Activated CD8-positive, alpha-beta T cell treated with anti-CD3 and anti-CD28 coated beads for 36 hours (primary cell): ENCODE measurements around the gene SLC25A18. TPM values are rescaled to one million over a fixed set of nuclear protein-coding genes. Genes with fewer than 3 reads are reported as not detected.

Experiments used
- ATAC-seq: fragments of 200-7000 bp; cut with Tn5 transposase; one replicate; pipeline ENCODE4 v1.10.0; 2021; ENCODE audit warnings: mild to moderate bottlenecking, moderate library complexity
- CTCF ChIA-PET: fragments of 350-600 bp; sonication (Branson Sonifier 250); formaldehyde crosslinking; loops from one replicate; lab custom pipeline; 2021; ENCODE audit warnings: antibody characterized with exemption; lab: Charles Lee
- POLR2A ChIA-PET: fragments of 350-600 bp; sonication (Branson Sonifier 250); formaldehyde crosslinking; loops from one replicate; lab custom pipeline; 2021; ENCODE audit warnings: antibody characterized with exemption; lab: Charles Lee
- DNase-seq: peaks from one replicate; pipeline ENCODE4 v3.0.0-alpha.2; 2020
- H3K27ac Mint-ChIP-seq: one replicate; pipeline ENCODE4 v1.8.0; 2021; ENCODE audit warnings: mild to moderate bottlenecking, mixed read lengths
- H3K27me3 Mint-ChIP-seq: one replicate; pipeline ENCODE4 v1.8.0; 2021; ENCODE audit warnings: mixed read lengths
- H3K36me3 Mint-ChIP-seq: one replicate; pipeline ENCODE4 v1.8.0; 2021; ENCODE audit warnings: low read depth, mixed read lengths
- H3K4me1 Mint-ChIP-seq: one replicate; pipeline ENCODE4 v1.8.0; 2021; ENCODE audit warnings: low read depth, mixed read lengths
- H3K4me3 Mint-ChIP-seq: one replicate; pipeline ENCODE4 v1.8.0; 2021; ENCODE audit warnings: mild to moderate bottlenecking, moderate library complexity, mixed read lengths
- H3K9me3 Mint-ChIP-seq: one replicate; pipeline ENCODE4 v1.8.0; 2021; ENCODE audit warnings: mixed read lengths
- intact Hi-C: fragments of 100-400 bp; cut with micrococcal nuclease; formaldehyde crosslinking; loops from one replicate; pipeline ENCODE4 v1.10.0; 2022
- total RNA-seq, 2 experiments: library from RNA; stranded (reverse); gene quantifications; one replicate each; pipeline ENCODE4 v1.2.3, GENCODE V29; 2021
- TF ChIP-seq, protein P1 (sequence below): fragments of 200-600 bp; IDR thresholded peaks from one replicate; pipeline ENCODE4 v1.8.0; 2022; ENCODE audit warnings: antibody characterized with exemption, mild to moderate bottlenecking

SLC25A18 gene
- total RNA-seq, 2 experiments from 2014 or later: not detected

DNA sequence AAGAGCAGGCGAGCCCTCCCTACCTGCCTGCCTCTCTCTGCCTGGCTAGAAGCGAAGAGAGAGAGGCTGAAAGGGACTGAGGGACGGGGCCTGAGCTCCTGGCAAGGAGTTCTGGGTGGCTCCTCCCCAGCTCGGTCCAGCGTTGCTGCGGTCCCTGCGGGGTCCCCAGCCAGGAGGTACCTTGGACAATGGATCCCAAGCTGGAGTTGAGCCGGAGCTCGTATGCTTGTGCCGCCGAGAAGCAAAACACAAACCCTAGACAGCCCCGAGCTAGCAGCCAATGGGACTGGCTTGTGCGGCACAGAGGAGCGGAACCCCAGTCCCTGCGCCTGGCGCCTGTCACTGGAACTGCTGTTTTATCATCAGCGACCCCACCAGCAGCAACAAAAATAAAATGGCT lies 18.3 kb downstream of the SLC25A18 start:
- intact Hi-C loops: no loop called here
- ChIA-PET POLR2A (interaction anchor here (0.7 kb wide), 1 partner anchor 175 kb away, joined by 6 read pairs; no protein-coding TSS in a partner anchor), CTCF (no interaction called here)

DNA sequence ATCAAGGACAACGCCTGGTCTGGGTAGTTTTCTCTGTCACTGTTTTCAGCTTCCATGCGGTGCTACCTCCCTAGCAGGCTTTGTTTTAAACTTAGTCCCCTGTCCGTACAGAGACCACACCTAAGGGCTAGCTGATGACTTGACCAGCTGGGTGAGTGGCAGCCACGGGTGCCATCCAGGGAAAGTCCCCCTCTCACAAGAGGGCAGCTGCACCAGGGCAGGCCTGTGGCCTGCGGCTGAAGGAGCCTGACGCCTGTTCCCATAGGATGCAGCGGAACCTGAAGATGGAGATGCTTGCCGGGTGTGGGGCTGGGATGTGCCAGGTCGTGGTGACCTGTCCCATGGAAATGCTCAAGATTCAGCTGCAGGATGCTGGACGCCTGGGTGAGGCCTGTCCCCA lies 19.9 kb downstream of the SLC25A18 start:
- no peaks in the 10 kb centered on the region for H3K9me3 Mint-ChIP-seq
- H3K4me1 Mint-ChIP-seq: no peaks in the 10 kb centered on the region
- H3K27ac Mint-ChIP-seq: no peak overlapping the region
- POLR2A ChIA-PET: no interaction called here
- CTCF ChIA-PET: interaction anchor here (1.2 kb wide), 1 partner anchor 25 kb away, joined by 3 read pairs; no protein-coding TSS in a partner anchor
- intact Hi-C loops: no loop called here
- H3K36me3 Mint-ChIP-seq: no peaks in the 10 kb centered on the region
- no peaks in the 10 kb centered on the region for H3K27me3 Mint-ChIP-seq
- TF ChIP-seq, protein P1, sequence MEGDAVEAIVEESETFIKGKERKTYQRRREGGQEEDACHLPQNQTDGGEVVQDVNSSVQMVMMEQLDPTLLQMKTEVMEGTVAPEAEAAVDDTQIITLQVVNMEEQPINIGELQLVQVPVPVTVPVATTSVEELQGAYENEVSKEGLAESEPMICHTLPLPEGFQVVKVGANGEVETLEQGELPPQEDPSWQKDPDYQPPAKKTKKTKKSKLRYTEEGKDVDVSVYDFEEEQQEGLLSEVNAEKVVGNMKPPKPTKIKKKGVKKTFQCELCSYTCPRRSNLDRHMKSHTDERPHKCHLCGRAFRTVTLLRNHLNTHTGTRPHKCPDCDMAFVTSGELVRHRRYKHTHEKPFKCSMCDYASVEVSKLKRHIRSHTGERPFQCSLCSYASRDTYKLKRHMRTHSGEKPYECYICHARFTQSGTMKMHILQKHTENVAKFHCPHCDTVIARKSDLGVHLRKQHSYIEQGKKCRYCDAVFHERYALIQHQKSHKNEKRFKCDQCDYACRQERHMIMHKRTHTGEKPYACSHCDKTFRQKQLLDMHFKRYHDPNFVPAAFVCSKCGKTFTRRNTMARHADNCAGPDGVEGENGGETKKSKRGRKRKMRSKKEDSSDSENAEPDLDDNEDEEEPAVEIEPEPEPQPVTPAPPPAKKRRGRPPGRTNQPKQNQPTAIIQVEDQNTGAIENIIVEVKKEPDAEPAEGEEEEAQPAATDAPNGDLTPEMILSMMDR: no peak
- no peak overlapping the region for H3K4me3 Mint-ChIP-seq
- DNase-seq: no peak
- no peak for ATAC-seq

More for the DNA sequence above, 18.3 kb downstream of the SLC25A18 start:
- no peaks in the 10 kb centered on the region for H3K27me3 Mint-ChIP-seq
- ATAC-seq (no peak), DNase-seq (no peak)
- no peak overlapping the region for H3K27ac Mint-ChIP-seq
- H3K9me3 Mint-ChIP-seq: no peaks in the 10 kb centered on the region
- H3K4me1 Mint-ChIP-seq: no peaks in the 10 kb centered on the region
- no peak overlapping the region for H3K4me3 Mint-ChIP-seq
- TF ChIP-seq, protein P1: no peak
- no peaks in the 10 kb centered on the region for H3K36me3 Mint-ChIP-seq

- Mint-ChIP-seq H3K36me3 (peaks cover 3% of the 10 kb centered on the region), H3K9me3 (no peaks in the 10 kb centered on the region), H3K4me1 (no peaks in the 10 kb centered on the region), H3K27ac (no peak overlapping the region), H3K4me3 (no peak overlapping the region), H3K27me3 (no peaks in the 10 kb centered on the region)
- ATAC-seq (no peak), DNase-seq (no peak)
- TF ChIP-seq, protein P1: no peak
- ChIA-PET CTCF (no interaction called here), POLR2A (no interaction called here)
- intact Hi-C loops: no loop called here
Measured at GRCh38 chr22:17586831-17587440, 23.6 kb downstream of the SLC25A18 start.

DNA sequence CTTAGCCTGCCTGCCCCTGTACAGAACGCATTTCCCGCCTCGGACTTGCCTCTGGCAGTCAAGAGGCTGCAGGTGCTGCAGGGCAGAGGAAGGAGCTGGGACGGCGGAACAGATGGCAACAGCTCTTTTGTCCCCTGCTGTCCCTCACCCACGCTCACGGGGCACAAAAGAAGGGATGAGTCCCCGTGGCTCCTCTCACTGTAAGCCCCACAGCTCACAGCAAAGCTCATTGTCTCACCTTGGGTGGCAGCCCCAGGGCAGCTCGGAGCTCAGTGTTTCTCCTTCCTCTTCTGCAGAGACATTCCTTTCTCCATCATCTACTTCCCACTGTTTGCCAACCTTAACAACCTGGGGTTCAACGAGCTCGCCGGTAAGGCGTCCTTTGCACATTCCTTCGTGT lies 24.3 kb downstream of the SLC25A18 start:
- H3K27me3 Mint-ChIP-seq: no peaks in the 10 kb centered on the region
- ATAC-seq (no peak), DNase-seq (no peak)
- H3K36me3 Mint-ChIP-seq: peaks cover 10% of the 10 kb centered on the region
- H3K4me1 Mint-ChIP-seq: no peaks in the 10 kb centered on the region
- H3K4me3 Mint-ChIP-seq: no peak overlapping the region
- POLR2A ChIA-PET: no interaction called here
- no peak overlapping the region for H3K27ac Mint-ChIP-seq
- H3K9me3 Mint-ChIP-seq: no peaks in the 10 kb centered on the region
- intact Hi-C loops: no loop called here
- CTCF ChIA-PET: no interaction called here
- TF ChIP-seq, protein P1: no peak

DNA sequence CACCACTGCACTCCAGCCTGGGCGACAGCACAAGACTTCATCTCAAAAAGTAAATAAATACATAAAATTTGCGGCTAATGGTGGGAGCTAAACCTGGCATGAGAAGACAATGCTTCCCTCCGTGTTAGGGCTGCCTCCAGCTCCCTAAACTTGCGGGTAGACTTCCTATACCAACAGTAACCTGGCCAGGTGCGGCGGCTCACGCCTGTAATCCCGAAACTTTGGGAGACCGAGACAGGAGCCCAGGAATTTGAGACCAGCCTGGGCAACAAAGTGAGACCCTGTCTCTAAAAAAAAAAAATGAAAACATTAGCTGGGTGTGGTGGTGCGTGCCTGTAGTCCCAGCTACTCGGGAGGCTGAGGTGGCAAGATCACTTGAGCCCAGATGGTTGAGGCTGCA lies 25.3 kb downstream of the SLC25A18 start:
- intact Hi-C loops: no loop called here
- Mint-ChIP-seq H3K4me3 (no peak overlapping the region), H3K36me3 (peaks cover 13% of the 10 kb centered on the region), H3K27me3 (no peaks in the 10 kb centered on the region), H3K4me1 (no peaks in the 10 kb centered on the region), H3K27ac (no peak overlapping the region), H3K9me3 (no peaks in the 10 kb centered on the region)
- TF ChIP-seq, protein P1: no peak
- ChIA-PET POLR2A (no interaction called here), CTCF (interaction anchor here (0.7 to 1.1 kb wide), 2 partner anchors 30 to 417 kb away, joined by 3 to 4 read pairs; no protein-coding TSS in a partner anchor)
- DNase-seq: no peak
- no peak for ATAC-seq
